Progenitor cell of endocrine pancreas (in vitro differentiated cells): ENCODE results near the gene SVOP. TPM values are rescaled to one million over a fixed set of nuclear protein-coding genes. Genes with fewer than 3 reads are reported as not detected.

Source experiments
- DNase-seq: peaks from one replicate; pipeline ENCODE4 v3.0.0; 2021; ENCODE audit warnings: low spot score; ENCODE audit not compliant: unreplicated experiment
- H3K27ac Mint-ChIP-seq: 2 replicates; pipeline ENCODE4 v1.8.0; 2021; ENCODE audit warnings: mild to moderate bottlenecking, moderate library complexity, mixed read lengths
- H3K27me3 Mint-ChIP-seq: 2 replicates; pipeline ENCODE4 v1.8.0; 2021; ENCODE audit warnings: mixed read lengths
- H3K36me3 Mint-ChIP-seq: 2 replicates; pipeline ENCODE4 v1.8.0; 2022; ENCODE audit warnings: mixed read lengths; ENCODE audit not compliant: insufficient read depth
- H3K4me1 Mint-ChIP-seq: 2 replicates; pipeline ENCODE4 v1.8.0; 2021; ENCODE audit warnings: low read depth, mixed read lengths
- H3K4me3 Mint-ChIP-seq: 2 replicates; pipeline ENCODE4 v1.8.0; 2021; ENCODE audit warnings: low read depth, mild to moderate bottlenecking, moderate library complexity, mixed read lengths
- H3K9me3 Mint-ChIP-seq: 2 replicates; pipeline ENCODE4 v1.8.0; 2021; ENCODE audit warnings: low read depth, mixed read lengths
- total RNA-seq: library from RNA; stranded (reverse); gene quantifications from 2 replicates; pipeline ENCODE4 v1.2.1, GENCODE V29; 2021
- TF ChIP-seq, protein P1 (sequence below): fragments of 200-600 bp; sonication (generic); IDR thresholded peaks from one replicate; pipeline ENCODE4 v1.5.0; 2021; ENCODE audit warnings: antibody characterized with exemption, mild to moderate bottlenecking; ENCODE audit not compliant: unreplicated experiment

SVOP gene
- total RNA-seq, 1 donor from 2014 or later = 1.7 TPM

DNA sequence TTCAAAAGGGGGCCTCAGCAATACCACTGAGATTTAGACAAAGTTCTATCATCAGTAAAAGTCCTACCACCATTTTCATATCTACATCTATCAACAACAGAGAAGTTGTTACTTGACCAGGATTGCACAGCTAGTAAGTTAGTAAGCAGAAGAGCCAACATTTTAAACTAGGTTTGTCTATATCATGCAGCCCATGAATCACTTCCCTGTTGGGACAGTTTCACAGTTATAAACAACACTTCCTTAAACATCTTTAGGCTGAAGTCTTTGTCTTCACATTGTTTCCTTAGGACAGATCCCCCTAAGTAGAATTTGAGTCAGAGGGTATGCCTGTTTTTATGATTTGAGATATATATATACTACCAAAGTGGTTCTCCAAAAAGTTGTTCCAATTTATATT lies 72.5 kb downstream of the SVOP start:
- H3K4me3 Mint-ChIP-seq = no peak overlapping the region
- H3K4me1 Mint-ChIP-seq = no peaks in the 10 kb centered on the region
- no peak overlapping the region for H3K27ac Mint-ChIP-seq
- TF ChIP-seq, protein P1, sequence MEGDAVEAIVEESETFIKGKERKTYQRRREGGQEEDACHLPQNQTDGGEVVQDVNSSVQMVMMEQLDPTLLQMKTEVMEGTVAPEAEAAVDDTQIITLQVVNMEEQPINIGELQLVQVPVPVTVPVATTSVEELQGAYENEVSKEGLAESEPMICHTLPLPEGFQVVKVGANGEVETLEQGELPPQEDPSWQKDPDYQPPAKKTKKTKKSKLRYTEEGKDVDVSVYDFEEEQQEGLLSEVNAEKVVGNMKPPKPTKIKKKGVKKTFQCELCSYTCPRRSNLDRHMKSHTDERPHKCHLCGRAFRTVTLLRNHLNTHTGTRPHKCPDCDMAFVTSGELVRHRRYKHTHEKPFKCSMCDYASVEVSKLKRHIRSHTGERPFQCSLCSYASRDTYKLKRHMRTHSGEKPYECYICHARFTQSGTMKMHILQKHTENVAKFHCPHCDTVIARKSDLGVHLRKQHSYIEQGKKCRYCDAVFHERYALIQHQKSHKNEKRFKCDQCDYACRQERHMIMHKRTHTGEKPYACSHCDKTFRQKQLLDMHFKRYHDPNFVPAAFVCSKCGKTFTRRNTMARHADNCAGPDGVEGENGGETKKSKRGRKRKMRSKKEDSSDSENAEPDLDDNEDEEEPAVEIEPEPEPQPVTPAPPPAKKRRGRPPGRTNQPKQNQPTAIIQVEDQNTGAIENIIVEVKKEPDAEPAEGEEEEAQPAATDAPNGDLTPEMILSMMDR = no peak
- no peak for DNase-seq
- peaks cover 8% of the 10 kb centered on the region for H3K27me3 Mint-ChIP-seq
- H3K9me3 Mint-ChIP-seq = peaks cover 8% of the 10 kb centered on the region
- no peaks in the 10 kb centered on the region for H3K36me3 Mint-ChIP-seq

- Mint-ChIP-seq H3K27me3 (peaks cover 8% of the 10 kb centered on the region), H3K9me3 (peaks cover 8% of the 10 kb centered on the region), H3K4me1 (no peaks in the 10 kb centered on the region), H3K36me3 (no peaks in the 10 kb centered on the region), H3K4me3 (no peak overlapping the region), H3K27ac (no peak overlapping the region)
- no peak for DNase-seq
- TF ChIP-seq, protein P1 = no peak
Observed at GRCh38 chr12:108947097-108947496, 73.8 kb downstream of the SVOP start.

- H3K27me3 Mint-ChIP-seq = peaks cover 14% of the 10 kb centered on the region
- no peaks in the 10 kb centered on the region for H3K36me3 Mint-ChIP-seq
- DNase-seq = no peak
- TF ChIP-seq, protein P1 = no peak
- no peak overlapping the region for H3K27ac Mint-ChIP-seq
- H3K9me3 Mint-ChIP-seq = no peaks in the 10 kb centered on the region
- no peaks in the 10 kb centered on the region for H3K4me1 Mint-ChIP-seq
- no peak overlapping the region for H3K4me3 Mint-ChIP-seq
Observed at GRCh38 chr12:108940138-108940537, 80.7 kb downstream of the SVOP start.

- TF ChIP-seq, protein P1 = no peak
- no peaks in the 10 kb centered on the region for H3K36me3 Mint-ChIP-seq
- no peaks in the 10 kb centered on the region for H3K4me1 Mint-ChIP-seq
- no peak overlapping the region for H3K4me3 Mint-ChIP-seq
- no peak for DNase-seq
- no peaks in the 10 kb centered on the region for H3K9me3 Mint-ChIP-seq
- peaks cover 14% of the 10 kb centered on the region for H3K27me3 Mint-ChIP-seq
- no peak overlapping the region for H3K27ac Mint-ChIP-seq
Observed at GRCh38 chr12:108939594-108939993, 81.3 kb downstream of the SVOP start.

- no peak for DNase-seq
- Mint-ChIP-seq H3K9me3 (no peaks in the 10 kb centered on the region), H3K27ac (no peak overlapping the region), H3K36me3 (no peaks in the 10 kb centered on the region), H3K27me3 (peaks cover 22% of the 10 kb centered on the region), H3K4me3 (no peak overlapping the region), H3K4me1 (no peaks in the 10 kb centered on the region)
- TF ChIP-seq, protein P1 = no peak
Observed at GRCh38 chr12:108938247-108938924, 82.5 kb downstream of the SVOP start.
